ENCODE measurements around the gene LYPD4.

The LYPD4 gene

GRCh38 chr19:41864374-41864773 lies 19.9 kb upstream of the LYPD4 start:
- H3K4me3 ChIP-seq (replicated peaks; ENCODE audit: low read depth, low read length): peak overlapping the region; percentile 41
- H3K27me3 ChIP-seq (replicated peaks; ENCODE audit: control insufficient read depth, insufficient read depth, low read length): no peaks in the 10 kb centered on the region
- no peak for TF ChIP-seq CTCF (IDR thresholded peaks at IDR 0.05; ENCODE audit: insufficient read depth, low read length, poor library complexity, severe bottlenecking)
- peaks cover 55% of the 10 kb centered on the region for H3K36me3 ChIP-seq (ENCODE audit: control insufficient read depth, insufficient read depth, low read length)
- no peak for DNase-seq (ENCODE audit: extremely low read depth, insufficient read length)

- DNase-seq (ENCODE audit: extremely low read depth, insufficient read length): no peak
- peak overlapping the region; percentile 89 for H3K4me3 ChIP-seq (replicated peaks; ENCODE audit: low read depth, low read length)
Observed at GRCh38 chr19:41863209-41863931, 18.9 kb upstream of the LYPD4 start.

GRCh38 chr19:41862445-41862986 lies 18.0 kb upstream of the LYPD4 start:
- H3K36me3 ChIP-seq (ENCODE audit: control insufficient read depth, insufficient read depth, low read length): peaks cover 42% of the 10 kb centered on the region

More at GRCh38 chr19:41863209-41863931, 18.9 kb upstream of the LYPD4 start:
- H3K36me3 ChIP-seq (ENCODE audit: control insufficient read depth, insufficient read depth, low read length): peaks cover 48% of the 10 kb centered on the region
- H3K27me3 ChIP-seq (replicated peaks; ENCODE audit: control insufficient read depth, insufficient read depth, low read length): no peaks in the 10 kb centered on the region
- no peak for TF ChIP-seq CTCF (IDR thresholded peaks at IDR 0.05; ENCODE audit: insufficient read depth, low read length, poor library complexity, severe bottlenecking)

GRCh38 chr19:41861846-41862245 lies 17.4 kb upstream of the LYPD4 start:
- no peak for DNase-seq (ENCODE audit: extremely low read depth, insufficient read length)
- Histone ChIP-seq H3K36me3 (ENCODE audit: control insufficient read depth, insufficient read depth, low read length) (peaks cover 39% of the 10 kb centered on the region), H3K4me3 (replicated peaks; ENCODE audit: low read depth, low read length) (peak overlapping the region; percentile 89)

More at GRCh38 chr19:41862445-41862986, 18.0 kb upstream of the LYPD4 start:
- no peak for TF ChIP-seq CTCF (IDR thresholded peaks at IDR 0.05; ENCODE audit: insufficient read depth, low read length, poor library complexity, severe bottlenecking)
- no peaks in the 10 kb centered on the region for H3K27me3 ChIP-seq (replicated peaks; ENCODE audit: control insufficient read depth, insufficient read depth, low read length)
- peak overlapping the region; percentile 89 for H3K4me3 ChIP-seq (replicated peaks; ENCODE audit: low read depth, low read length)
- no peak for DNase-seq (ENCODE audit: extremely low read depth, insufficient read length)

GRCh38 chr19:41861116-41861768 lies 16.8 kb upstream of the LYPD4 start:
- TF ChIP-seq CTCF (IDR thresholded peaks at IDR 0.05; ENCODE audit: insufficient read depth, low read length, poor library complexity, severe bottlenecking): no peak
- no peak for DNase-seq (ENCODE audit: extremely low read depth, insufficient read length)
- Histone ChIP-seq H3K36me3 (ENCODE audit: control insufficient read depth, insufficient read depth, low read length) (peaks cover 36% of the 10 kb centered on the region), H3K4me3 (replicated peaks; ENCODE audit: low read depth, low read length) (peak overlapping the region; percentile 89), H3K27me3 (replicated peaks; ENCODE audit: control insufficient read depth, insufficient read depth, low read length) (no peaks in the 10 kb centered on the region)

More at GRCh38 chr19:41861846-41862245, 17.4 kb upstream of the LYPD4 start:
- no peaks in the 10 kb centered on the region for H3K27me3 ChIP-seq (replicated peaks; ENCODE audit: control insufficient read depth, insufficient read depth, low read length)
- no peak for TF ChIP-seq CTCF (IDR thresholded peaks at IDR 0.05; ENCODE audit: insufficient read depth, low read length, poor library complexity, severe bottlenecking)

All from GM06990 (cell line).